K562 (cell line): ENCODE results near the gene SLC3A2. TPM values are rescaled to one million over a fixed set of nuclear protein-coding genes. Genes with fewer than 3 reads are reported as not detected.

Experiments used
- BRD9 ChIP-seq: fragments of 450-650 bp; IDR thresholded peaks from 2 replicates; pipeline ENCODE4 v1.6.1; 2018; ENCODE audit warnings: low read depth; ENCODE audit not compliant: partially characterized antibody
- CBX3 ChIP-seq, 2 experiments: IDR thresholded peaks; 1 replicate in 1 of 2; 2 replicates in 1 of 2; pipeline ENCODE4 v1.6.1; 2012; ENCODE audit warnings: inconsistent platforms in 2 of 2, low read length in 2 of 2, borderline replicate concordance in 1 of 2, control low read depth in 1 of 2
- CREB3L1 ChIP-seq: fragments of 450-650 bp; IDR thresholded peaks from 2 replicates; pipeline ENCODE4 v1.6.1; 2014; ENCODE audit warnings: low read depth, mild to moderate bottlenecking, moderate library complexity, borderline replicate concordance
- DEAF1 ChIP-seq: fragments of 450-650 bp; formaldehyde crosslinking; IDR thresholded peaks from 2 replicates; pipeline ENCODE4 v1.4.0; 2020; ENCODE audit warnings: mild to moderate bottlenecking, moderate library complexity
- FIP1L1 ChIP-seq: fragments of 200-400 bp; formaldehyde crosslinking; IDR thresholded peaks from 2 replicates; pipeline ENCODE4 v1.6.1; 2018; ENCODE audit warnings: mild to moderate bottlenecking, low read depth, low read length; ENCODE audit not compliant: poor library complexity, severe bottlenecking
- HINFP ChIP-seq: fragments of 450-650 bp; conservative IDR thresholded peaks from 2 replicates; pipeline ENCODE4 v1.6.1; 2016; ENCODE audit warnings: missing genetic modification characterization, low read depth, mild to moderate bottlenecking, control low read depth, missing compliant biosample characterization
- HMGN3 ChIP-seq: IDR thresholded peaks from 2 replicates; pipeline ENCODE4 v1.6.1; 2011; ENCODE audit warnings: borderline replicate concordance, low read depth, mild to moderate bottlenecking, mixed read lengths, low read length; ENCODE audit not compliant: insufficient read length; ENCODE audit errors: extremely low read depth
- LEF1 ChIP-seq: fragments of 450-650 bp; IDR thresholded peaks from 2 replicates; pipeline ENCODE4 v1.6.1; 2016; ENCODE audit warnings: mild to moderate bottlenecking
- MEIS2 ChIP-seq: fragments of 450-650 bp; IDR thresholded peaks from 2 replicates; pipeline ENCODE4 v1.6.1; 2014; ENCODE audit warnings: mild to moderate bottlenecking; ENCODE audit not compliant: partially characterized antibody
- NR2C2 ChIP-seq, 2 experiments: fragments of 200-800 bp in 1 of 2; sonication (Bioruptor generic) in 1 of 2; sonication (generic) in 1 of 2; formaldehyde crosslinking in 1 of 2; IDR thresholded peaks; 2 replicates each; pipeline versions ENCODE4 v1.6.1 to v1.8.0; 2016 to 2022; ENCODE audit warnings: mild to moderate bottlenecking in 1 of 2, missing compliant biosample characterization in 1 of 2, missing genetic modification characterization in 1 of 2, missing genetic modification reagents in 1 of 2
- SAP30 ChIP-seq: fragments of 200-600 bp; sonication (generic); IDR thresholded peaks from 2 replicates; pipeline ENCODE4 v1.6.1; 2012; ENCODE audit warnings: borderline replicate concordance, low read depth, mild to moderate bottlenecking, moderate library complexity, low read length, control low read depth, inconsistent platforms; ENCODE audit not compliant: insufficient read depth, poor library complexity, severe bottlenecking
- TAF1 ChIP-seq: IDR thresholded peaks from 2 replicates; pipeline ENCODE4 v1.6.1; 2011; ENCODE audit warnings: mild to moderate bottlenecking, low read length, moderate library complexity; ENCODE audit not compliant: insufficient read depth, control insufficient read depth, severe bottlenecking; ENCODE audit errors: extremely low read depth
- TCF3 ChIP-seq: sonication (generic); formaldehyde crosslinking; IDR thresholded peaks from 2 replicates; pipeline ENCODE4 v1.4.0; 2020; ENCODE audit warnings: mild to moderate bottlenecking, missing genetic modification reagents
- TOE1 ChIP-seq, 2 experiments: fragments of 450-650 bp in 1 of 2; sonication (generic) in 1 of 2; formaldehyde crosslinking in 1 of 2; IDR thresholded peaks; 2 replicates each; pipeline versions ENCODE4 v1.7.1 to v1.8.0; 2016 to 2022; ENCODE audit warnings: borderline replicate concordance in 2 of 2, mild to moderate bottlenecking in 2 of 2, antibody characterized with exemption in 1 of 2, inconsistent platforms in 1 of 2, low read depth in 1 of 2, missing genetic modification reagents in 1 of 2, moderate library complexity in 1 of 2
- ZEB2 ChIP-seq: fragments of 450-650 bp; IDR thresholded peaks from 2 replicates; pipeline ENCODE4 v1.6.1; 2016
- polyA plus RNA-seq, 8 experiments: library from polyadenylated mRNA; depleted of rRNA in 4 of 8; stranded (reverse) in 5 of 8; unstranded in 3 of 8; fragments of >200 nt; fragmentation: Nextera tagmentation in 2 of 8; fragmentation: Illumina TruSeq in 1 of 8; extraction: Ambion mirVana in 2 of 8; extraction: Trizol in 1 of 8; gene quantifications; 2 replicates each; pipeline versions ENCODE4 v1.2.1 to v1.2.3, GENCODE V29; 2011 to 2014; ENCODE audit warnings: inconsistent platforms in 1 of 8, missing spikeins in 1 of 8
- total RNA-seq, 7 experiments: library from RNA; depleted of rRNA in 6 of 7; stranded (reverse); fragments of >200 nt in 6 of 7; fragmentation: Illumina TruSeq in 2 of 7; extraction: Trizol in 2 of 7; gene quantifications; 2 replicates each; pipeline versions ENCODE4 v1.2.1 to v1.2.3, GENCODE V29; 2011 to 2021; ENCODE audit warnings: low replicate concordance in 1 of 7
- TF ChIP-seq, protein P1 (sequence below): fragments of 250-450 bp; sonication (Bioruptor Pico); IDR thresholded peaks from 2 replicates; pipeline ENCODE4 v1.5.0; 2021; ENCODE audit warnings: mild to moderate bottlenecking, moderate library complexity

The SLC3A2 gene
- total and polyA plus RNA-seq, 9 of the 15 experiments (the other 6 are each of a cell fraction or from before 2014, with no cell fraction given) = 20.0 to 296 (median 214) TPM

DNA sequence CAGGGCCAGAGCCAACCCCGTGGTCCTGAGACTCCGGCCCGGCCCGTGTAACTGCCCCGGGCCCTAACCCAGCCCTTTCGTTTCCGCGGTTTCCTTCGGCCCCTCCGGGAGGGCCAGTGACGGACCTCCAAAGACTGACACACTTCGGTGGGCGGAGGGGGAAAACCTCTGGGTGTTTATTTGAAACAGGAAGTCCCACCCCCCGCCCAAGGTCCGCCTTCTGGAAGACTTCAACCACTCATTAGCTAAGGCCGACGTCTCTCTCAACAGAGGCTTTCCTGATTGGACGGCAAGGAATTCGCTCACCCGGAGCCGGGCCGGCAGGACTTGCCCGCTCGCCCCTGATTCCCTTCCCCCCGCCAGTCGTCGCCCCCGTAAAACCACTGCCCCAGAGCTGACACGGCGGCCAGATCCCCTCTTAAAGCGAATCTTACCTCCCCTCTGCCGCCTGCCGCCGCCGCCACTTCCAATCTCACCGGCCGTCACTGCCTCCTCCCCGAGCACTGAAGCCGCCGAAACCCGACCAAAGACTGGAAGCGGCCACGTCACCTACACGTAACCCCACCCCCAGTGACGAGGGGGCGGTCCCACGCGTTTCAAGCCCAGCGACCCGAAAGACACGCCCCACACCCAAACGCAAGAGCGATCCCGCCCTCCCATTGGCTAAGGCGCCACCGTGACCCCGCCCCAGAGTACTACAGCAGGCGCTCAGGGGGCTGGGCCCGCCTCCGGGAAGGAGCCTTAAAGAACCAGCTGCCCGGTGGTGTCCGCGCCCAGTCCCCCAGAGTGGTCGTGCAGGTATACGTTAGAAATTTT lies 49.0 kb upstream of the SLC3A2 start, which contains the start of gene STX5 (continued):
- 0 out of 2 replicates have a peak, but pooled peaks have one; percentile 2 for TF ChIP-seq TCF3 (CRISPR knock-in tag)
- TF ChIP-seq MEIS2 = no peak
- TF ChIP-seq ZEB2 = no peak
- peak; percentile 90 for TF ChIP-seq TOE1 (IDR thresholded peaks at IDR 0.05; ENCODE audit: borderline replicate concordance)
- no peak for TF ChIP-seq TOE1 (CRISPR knock-in tag; IDR thresholded peaks at IDR 0.05; ENCODE audit: borderline replicate concordance, low read depth)
- peak; percentile 90 for TF ChIP-seq TAF1
- no peak for TF ChIP-seq HINFP (tag)
- no peak for TF ChIP-seq FIP1L1
- TF ChIP-seq BRD9 = no peak
- no peak for TF ChIP-seq CBX3 (IDR thresholded peaks at IDR 0.05; ENCODE audit: borderline replicate concordance in 1 of 2, low read length in 2 of 2)
- no peak for TF ChIP-seq NR2C2 (CRISPR knock-in tag; IDR thresholded peaks at IDR 0.05)
- peak; percentile 70; the same call in 1 of the 2 replicates for TF ChIP-seq NR2C2 (tag; IDR thresholded peaks at IDR 0.05)
- TF ChIP-seq DEAF1 = no peak
- TF ChIP-seq HMGN3 = peak; percentile 40
- TF ChIP-seq LEF1 = no peak; the same call in none of the 2 replicates
- peak; percentile 99 for TF ChIP-seq CREB3L1
- TF ChIP-seq, protein P1, sequence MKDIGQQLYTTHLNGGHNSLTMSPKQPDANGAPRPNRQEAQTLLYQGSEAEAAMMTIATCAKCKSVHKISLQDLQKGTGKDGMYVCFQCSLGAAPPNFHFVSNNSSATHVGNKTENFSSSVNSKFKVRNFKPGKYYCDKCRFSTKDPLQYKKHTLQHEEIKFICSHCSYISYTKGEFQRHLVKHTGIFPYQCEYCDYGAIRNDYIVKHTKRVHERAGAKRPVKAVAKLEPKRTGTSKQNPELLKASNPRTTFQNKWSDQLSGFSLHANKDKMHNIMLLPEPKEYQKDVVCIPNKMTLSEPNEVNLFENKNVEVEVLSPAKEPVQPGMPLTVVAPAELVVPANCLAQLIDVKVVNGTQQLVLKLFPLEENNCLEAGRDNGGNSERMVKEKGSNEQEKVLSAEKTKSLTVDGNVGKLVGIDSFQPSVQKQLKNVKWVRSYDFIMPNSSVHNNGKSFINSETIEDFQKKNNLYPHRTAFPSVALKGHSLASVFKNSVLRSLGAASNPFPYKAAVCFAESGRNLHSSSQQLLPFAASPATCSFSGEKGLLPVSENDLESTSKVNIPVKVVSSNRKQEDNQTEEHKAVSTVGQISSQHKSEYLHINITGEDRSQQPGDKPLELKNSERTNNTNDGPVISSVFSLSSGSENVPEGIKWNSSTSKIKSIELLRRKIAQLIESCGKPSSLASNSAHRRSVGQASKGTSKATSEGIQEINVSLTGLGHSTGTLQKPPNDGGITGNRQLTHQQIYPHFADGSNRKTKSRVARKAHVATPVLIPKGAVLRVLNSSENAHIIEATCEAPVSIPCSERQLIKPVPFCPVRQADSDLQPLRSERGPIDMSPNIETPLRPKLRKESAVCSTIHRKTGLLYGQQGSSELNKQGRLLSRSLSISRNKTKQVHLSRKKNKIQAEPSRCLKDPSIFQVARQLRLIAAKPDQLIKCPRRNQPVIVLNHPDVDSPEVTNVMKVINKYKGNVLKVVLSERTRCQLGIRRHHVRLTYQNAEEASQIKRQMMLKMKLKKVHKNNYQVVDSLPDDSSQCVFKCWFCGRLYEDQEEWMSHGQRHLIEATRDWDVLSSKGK (CRISPR knock-in tag) = no peak
- peak; percentile 67 for TF ChIP-seq SAP30
